HUES64 (cell line): ENCODE measurements around the gene IFNE.

Source experiments
- H3K27ac ChIP-seq: 2 replicates; pipeline ENCODE4 v1.7.0; 2013; ENCODE audit warnings: low read depth, low read length, inconsistent platforms
- H3K27me3 ChIP-seq: 2 replicates; pipeline ENCODE4 v1.6.1; 2013; ENCODE audit warnings: mild to moderate bottlenecking, low read length; ENCODE audit not compliant: insufficient read depth
- H3K36me3 ChIP-seq: 2 replicates; pipeline ENCODE4 v1.6.1; 2013; ENCODE audit warnings: mild to moderate bottlenecking, low read length; ENCODE audit not compliant: insufficient read depth
- H3K4me1 ChIP-seq: 2 replicates; pipeline ENCODE4 v1.6.1; 2013; ENCODE audit warnings: mild to moderate bottlenecking, low read length, moderate library complexity; ENCODE audit not compliant: insufficient read depth
- H3K4me3 ChIP-seq: 2 replicates; pipeline ENCODE4 v1.5.1; 2013; ENCODE audit warnings: mild to moderate bottlenecking, low read length, moderate library complexity
- H3K9ac ChIP-seq: 2 replicates; pipeline ENCODE4 v1.6.1; 2013; ENCODE audit warnings: mild to moderate bottlenecking, low read depth, low read length
- H3K9me3 ChIP-seq: 2 replicates; pipeline ENCODE4 v1.6.1; 2013; ENCODE audit warnings: low read depth, low read length; ENCODE audit not compliant: insufficient read depth
- WGBS: fragments of 150-250, 120-280 bp; methylation state at CpG from one replicate; pipeline ENCODE4 v1.1.7; 2013; ENCODE audit warnings: missing lambda C conversion rate; 5-methylcytosine and 5-hydroxymethylcytosine counted together

Gene IFNE

GRCh38 chr9:21519855-21520434 is 37.8 kb upstream of the IFNE start:
- Histone ChIP-seq H3K36me3 (no peaks in the 10 kb centered on the region), H3K4me3 (no peak overlapping the region), H3K4me1 (no peaks in the 10 kb centered on the region), H3K9ac (no peak overlapping the region), H3K9me3 (peaks cover 4% of the 10 kb centered on the region; the same call in 1 of the 2 replicates), H3K27ac (no peak overlapping the region), H3K27me3 (no peaks in the 10 kb centered on the region)
- 97% methylated on average over 1 of the region's 2 CpGs for WGBS

- 94% methylated on average over 3 of the region's 3 CpGs for WGBS
- Histone ChIP-seq H3K4me3 (no peak overlapping the region), H3K9me3 (no peaks in the 10 kb centered on the region), H3K27ac (no peak overlapping the region), H3K27me3 (no peaks in the 10 kb centered on the region), H3K9ac (no peak overlapping the region), H3K36me3 (no peaks in the 10 kb centered on the region), H3K4me1 (no peaks in the 10 kb centered on the region)
These were observed 34.7 kb upstream of the IFNE start for GRCh38 chr9:21516796-21517195.

GRCh38 chr9:21513431-21513830 is 31.3 kb upstream of the IFNE start:
- Histone ChIP-seq H3K9ac (no peak overlapping the region), H3K27me3 (no peaks in the 10 kb centered on the region), H3K9me3 (no peaks in the 10 kb centered on the region), H3K27ac (no peak overlapping the region), H3K4me1 (no peaks in the 10 kb centered on the region), H3K36me3 (no peaks in the 10 kb centered on the region), H3K4me3 (no peak overlapping the region)
- WGBS, result 100% methylated on average over 1 of the region's 1 CpG

GRCh38 chr9:21510806-21511205 is 28.7 kb upstream of the IFNE start:
- H3K4me3 ChIP-seq, result no peak overlapping the region
- WGBS, result 79% methylated on average over 1 of the region's 1 CpG
- H3K36me3 ChIP-seq, result no peaks in the 10 kb centered on the region
- H3K9me3 ChIP-seq, result no peaks in the 10 kb centered on the region
- H3K4me1 ChIP-seq, result peaks cover 11% of the 10 kb centered on the region
- H3K27ac ChIP-seq, result no peak overlapping the region
- no peaks in the 10 kb centered on the region for H3K27me3 ChIP-seq
- no peak overlapping the region for H3K9ac ChIP-seq

GRCh38 chr9:21507483-21507790 is 25.3 kb upstream of the IFNE start:
- 93% methylated on average over 3 of the region's 3 CpGs for WGBS

GRCh38 chr9:21506626-21507482 is 24.7 kb upstream of the IFNE start:
- Histone ChIP-seq H3K27me3 (no peaks in the 10 kb centered on the region), H3K36me3 (no peaks in the 10 kb centered on the region), H3K4me3 (no peak overlapping the region), H3K9ac (no peak overlapping the region), H3K27ac (no peak overlapping the region), H3K9me3 (no peaks in the 10 kb centered on the region), H3K4me1 (peaks cover 11% of the 10 kb centered on the region)
- 78% methylated on average over 4 of the region's 4 CpGs for WGBS

More at GRCh38 chr9:21507483-21507790, 25.3 kb upstream of the IFNE start:
- Histone ChIP-seq H3K9ac (no peak overlapping the region), H3K4me3 (no peak overlapping the region), H3K27me3 (no peaks in the 10 kb centered on the region), H3K4me1 (peaks cover 11% of the 10 kb centered on the region), H3K9me3 (no peaks in the 10 kb centered on the region), H3K27ac (no peak overlapping the region), H3K36me3 (no peaks in the 10 kb centered on the region)

GRCh38 chr9:21505425-21506179 is 23.5 kb upstream of the IFNE start:
- Histone ChIP-seq H3K4me1 (peaks cover 11% of the 10 kb centered on the region), H3K9ac (no peak overlapping the region), H3K36me3 (no peaks in the 10 kb centered on the region), H3K27me3 (no peaks in the 10 kb centered on the region), H3K27ac (no peak overlapping the region), H3K9me3 (no peaks in the 10 kb centered on the region), H3K4me3 (no peak overlapping the region)
- WGBS, result 94% methylated on average over 8 of the region's 10 CpGs

- no peaks in the 10 kb centered on the region for H3K9me3 ChIP-seq
- no peak overlapping the region for H3K4me3 ChIP-seq
- H3K4me1 ChIP-seq, result peaks cover 11% of the 10 kb centered on the region
- H3K36me3 ChIP-seq, result no peaks in the 10 kb centered on the region
- H3K27me3 ChIP-seq, result no peaks in the 10 kb centered on the region
- no peak overlapping the region for H3K27ac ChIP-seq
- H3K9ac ChIP-seq, result no peak overlapping the region
These were observed 22.8 kb upstream of the IFNE start for GRCh38 chr9:21504894-21505293.

GRCh38 chr9:21504113-21504512 is 22.0 kb upstream of the IFNE start:
- Histone ChIP-seq H3K9ac (no peak overlapping the region), H3K9me3 (no peaks in the 10 kb centered on the region), H3K27me3 (no peaks in the 10 kb centered on the region), H3K4me1 (peaks cover 11% of the 10 kb centered on the region), H3K4me3 (no peak overlapping the region), H3K27ac (no peak overlapping the region), H3K36me3 (no peaks in the 10 kb centered on the region)
- 95% methylated on average over 2 of the region's 2 CpGs for WGBS

GRCh38 chr9:21502586-21502985 is 20.5 kb upstream of the IFNE start:
- Histone ChIP-seq H3K9ac (no peak overlapping the region), H3K27me3 (no peaks in the 10 kb centered on the region), H3K36me3 (no peaks in the 10 kb centered on the region), H3K4me3 (no peak overlapping the region), H3K27ac (no peak overlapping the region), H3K9me3 (no peaks in the 10 kb centered on the region), H3K4me1 (peaks cover 11% of the 10 kb centered on the region)
- WGBS, result 100% methylated on average over 1 of the region's 1 CpG

- 98% methylated on average over 5 of the region's 5 CpGs for WGBS
- Histone ChIP-seq H3K27ac (no peak overlapping the region), H3K9me3 (no peaks in the 10 kb centered on the region)
These were observed 17.8 kb upstream of the IFNE start for GRCh38 chr9:21499912-21500311.

More at GRCh38 chr9:21499912-21500311, 17.8 kb upstream of the IFNE start:
- Histone ChIP-seq H3K9ac (no peak overlapping the region), H3K36me3 (no peaks in the 10 kb centered on the region), H3K27me3 (no peaks in the 10 kb centered on the region), H3K4me3 (no peak overlapping the region), H3K4me1 (no peaks in the 10 kb centered on the region)
